ENCODE results near the gene CACHD1. TPM values are rescaled to one million over a fixed set of nuclear protein-coding genes. Genes with fewer than 3 reads are reported as not detected.

CACHD1 gene
- total RNA-seq, 2 experiments from 2014 or later = not detected

- TF ChIP-seq EZH2phosphoT487 (IDR thresholded peaks at IDR 0.05; ENCODE audit: borderline replicate concordance, low read depth, low read length) (no peak), CTCF (conservative IDR thresholded peaks at IDR 0.05; ENCODE audit: low read length) (no peak)
- ChIA-PET CTCF (ENCODE audit: unreplicated experiment) (no interaction called here), POLR2A (no interaction called here)
- H3K4me3 ChIP-seq (ENCODE audit: low read depth, low read length, poor library complexity, severe bottlenecking) = no peak overlapping the region
- no peaks in the 10 kb centered on the region for H3K4me1 ChIP-seq (ENCODE audit: insufficient read depth, low read length, poor library complexity, severe bottlenecking)
- H3K79me2 ChIP-seq (ENCODE audit: insufficient read depth, low read depth, low read length) = no peaks in the 10 kb centered on the region
- intact Hi-C loops (cut with micrococcal nuclease; ENCODE audit: unreplicated experiment) = no loop called here
- H4K20me1 ChIP-seq (ENCODE audit: insufficient read depth, low read length) = no peaks in the 10 kb centered on the region
- H3K9me2 ChIP-seq (ENCODE audit: insufficient read depth, low read length) = no peaks in the 10 kb centered on the region
- H3K27ac ChIP-seq (ENCODE audit: low read depth, low read length, poor library complexity, severe bottlenecking) = no peak overlapping the region
- H3K9me3 ChIP-seq (ENCODE audit: low read length) = no peaks in the 10 kb centered on the region
- no peak overlapping the region for H2AFZ ChIP-seq (ENCODE audit: low read length)
- H3K4me2 ChIP-seq (ENCODE audit: low read length) = no peak overlapping the region
- no peak for DNase-seq (ENCODE audit: low spot score)
- BruUV-seq (replicated peaks) = no TSS peak
- H3K36me3 ChIP-seq (ENCODE audit: insufficient read depth, low read length) = no peaks in the 10 kb centered on the region
Observed at GRCh38 chr1:64539289-64539688, 69.4 kb downstream of the CACHD1 start.

DNA sequence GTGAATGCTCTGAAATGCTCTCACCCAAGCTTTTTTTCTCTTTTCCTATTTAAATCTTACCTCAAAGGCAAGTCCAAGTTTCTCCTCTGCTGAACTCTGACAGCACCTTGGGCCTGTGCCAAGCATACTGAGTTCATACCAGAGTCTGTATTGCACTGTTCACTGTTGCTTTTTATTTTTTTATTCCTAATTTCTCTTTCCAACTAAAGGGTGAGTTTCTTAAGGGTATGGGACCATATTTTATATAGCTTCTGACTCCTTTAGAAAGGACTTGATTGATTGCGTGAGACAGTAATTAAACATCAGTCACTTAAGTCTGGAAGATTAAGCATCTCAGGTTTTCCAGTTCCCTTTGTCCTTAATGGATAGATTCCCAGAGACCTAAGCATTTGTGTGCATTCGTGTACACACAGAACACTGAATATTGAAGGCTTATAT is 69.9 kb downstream of the CACHD1 start:
- ChIA-PET POLR2A (no interaction called here), CTCF (ENCODE audit: unreplicated experiment) (no interaction called here)
- Histone ChIP-seq H3K4me3 (ENCODE audit: low read depth, low read length, poor library complexity, severe bottlenecking) (no peak overlapping the region), H3K9me2 (ENCODE audit: insufficient read depth, low read length) (no peaks in the 10 kb centered on the region), H3K4me1 (ENCODE audit: insufficient read depth, low read length, poor library complexity, severe bottlenecking) (no peaks in the 10 kb centered on the region), H3K9me3 (ENCODE audit: low read length) (no peaks in the 10 kb centered on the region), H3K79me2 (ENCODE audit: insufficient read depth, low read depth, low read length) (no peaks in the 10 kb centered on the region), H3K27ac (ENCODE audit: low read depth, low read length, poor library complexity, severe bottlenecking) (no peak overlapping the region), H3K36me3 (ENCODE audit: insufficient read depth, low read length) (no peaks in the 10 kb centered on the region), H3K4me2 (ENCODE audit: low read length) (no peak overlapping the region), H4K20me1 (ENCODE audit: insufficient read depth, low read length) (no peaks in the 10 kb centered on the region), H2AFZ (ENCODE audit: low read length) (no peak overlapping the region)
- no peak for DNase-seq (ENCODE audit: low spot score)
- TF ChIP-seq EZH2phosphoT487 (IDR thresholded peaks at IDR 0.05; ENCODE audit: borderline replicate concordance, low read depth, low read length) = no peak
- TF ChIP-seq CTCF (conservative IDR thresholded peaks at IDR 0.05; ENCODE audit: low read length) = no peak
- intact Hi-C loops (cut with micrococcal nuclease; ENCODE audit: unreplicated experiment) = no loop called here
- BruUV-seq (replicated peaks) = no TSS peak

- Histone ChIP-seq H3K4me3 (ENCODE audit: low read depth, low read length, poor library complexity, severe bottlenecking) (no peak overlapping the region), H3K4me1 (ENCODE audit: insufficient read depth, low read length, poor library complexity, severe bottlenecking) (no peaks in the 10 kb centered on the region), H3K79me2 (ENCODE audit: insufficient read depth, low read depth, low read length) (no peaks in the 10 kb centered on the region), H3K9me2 (ENCODE audit: insufficient read depth, low read length) (no peaks in the 10 kb centered on the region), H2AFZ (ENCODE audit: low read length) (no peak overlapping the region), H3K27ac (ENCODE audit: low read depth, low read length, poor library complexity, severe bottlenecking) (no peak overlapping the region), H3K36me3 (ENCODE audit: insufficient read depth, low read length) (no peaks in the 10 kb centered on the region), H3K9me3 (ENCODE audit: low read length) (no peaks in the 10 kb centered on the region), H4K20me1 (ENCODE audit: insufficient read depth, low read length) (no peaks in the 10 kb centered on the region), H3K4me2 (ENCODE audit: low read length) (no peak overlapping the region)
- no TSS peak for BruUV-seq (replicated peaks)
- TF ChIP-seq CTCF (conservative IDR thresholded peaks at IDR 0.05; ENCODE audit: low read length) (no peak), EZH2phosphoT487 (IDR thresholded peaks at IDR 0.05; ENCODE audit: borderline replicate concordance, low read depth, low read length) (no peak)
- intact Hi-C loops (cut with micrococcal nuclease; ENCODE audit: unreplicated experiment) = no loop called here
- no peak for DNase-seq (ENCODE audit: low spot score)
- ChIA-PET CTCF (ENCODE audit: unreplicated experiment) (no interaction called here), POLR2A (no interaction called here)
Observed at GRCh38 chr1:64540265-64540791, 70.4 kb downstream of the CACHD1 start.
